K562 (cell line): ENCODE data around the gene SPATA20. TPM values are rescaled to one million over a fixed set of nuclear protein-coding genes. Genes with fewer than 3 reads are reported as not detected.
A peak's percentile ranks its signal among the peaks of the same experiment; 100 is the strongest.

Experiments used
- ATAC-seq: fragments of 200-7000 bp; cut with Tn5 transposase; 3 replicates; pipeline ENCODE4 v1.9.1; 2020; ENCODE audit warnings: moderate library complexity
- BruUV-seq: library from RNA; stranded (reverse); fragments of 400-500 nt; replicated peaks from 2 replicates; lab custom pipeline; 2021; lab: Mats Ljungman, UMichigan
- CTCF ChIA-PET: fragments of 300-600 bp; formaldehyde crosslinking; extraction: SDS; loops from one replicate; lab custom pipeline; 2021; ENCODE audit warnings: low intra/inter-chr PET ratio; lab: Yijun Ruan, JAX
- POLR2A ChIA-PET: fragments of 300-600, 350-650 bp; sonication (Branson Sonifier 250); formaldehyde crosslinking; extraction: SDS; loops from one replicate; lab custom pipeline; 2021; ENCODE audit warnings: antibody characterized with exemption, inconsistent platforms; lab: Yijun Ruan, JAX
- DNase-seq, 4 experiments: peaks; one replicate each; pipeline versions ENCODE4 v3.0.0 to v3.0.0-alpha.2; 2011 to 2018; ENCODE audit warnings: low spot score in 3 of 4, mixed read lengths in 3 of 4; ENCODE audit errors: extremely low read depth in 1 of 4
- FAIRE-seq: peaks from 2 replicates; lab custom pipeline; 2011; peaks lifted over from hg19 to GRCh38; lab: Jason Lieb, UNC
- H2AFZ ChIP-seq: 2 replicates; pipeline ENCODE4 v1.6.0; 2011; ENCODE audit warnings: low read depth, low read length, control low read depth, inconsistent platforms
- H3K27ac ChIP-seq: fragments of 200-600 bp; 3 replicates; pipeline ENCODE4 v1.8.0; 2011; ENCODE audit warnings: low read depth, mild to moderate bottlenecking, control low read depth, inconsistent platforms, low read length, moderate library complexity, mixed read lengths; ENCODE audit errors: extremely low read depth
- H3K27me3 ChIP-seq, 2 experiments: fragments of 300-600 bp in 1 of 2; 2 replicates in 1 of 2; 3 replicates in 1 of 2; pipeline versions ENCODE4 v1.6.0 to v1.8.0; 2011; ENCODE audit warnings: inconsistent platforms in 2 of 2, low read length in 2 of 2, mild to moderate bottlenecking in 1 of 2, mixed read lengths in 1 of 2, moderate library complexity in 1 of 2; ENCODE audit not compliant: control insufficient read depth in 2 of 2, insufficient read depth in 2 of 2
- H3K36me3 ChIP-seq: fragments of 300-600 bp; 3 replicates; pipeline ENCODE4 v1.8.0; 2011; ENCODE audit warnings: mild to moderate bottlenecking, low read length, inconsistent platforms; ENCODE audit not compliant: control insufficient read depth, insufficient read depth
- H3K4me1 ChIP-seq, 2 experiments: fragments of 200-600 bp in 1 of 2; replicated peaks in 1 of 2; 2 replicates in 1 of 2; 3 replicates in 1 of 2; pipeline versions ENCODE4 v1.5.1 to v1.8.0; 2011; ENCODE audit warnings: inconsistent platforms in 2 of 2, low read length in 2 of 2, mild to moderate bottlenecking in 1 of 2, mixed read lengths in 1 of 2, moderate library complexity in 1 of 2; ENCODE audit not compliant: control insufficient read depth in 2 of 2, insufficient read depth in 2 of 2
- H3K4me2 ChIP-seq: 2 replicates; pipeline ENCODE4 v1.6.1; 2011; ENCODE audit warnings: low read length, control low read depth, inconsistent platforms, mixed read lengths; ENCODE audit not compliant: insufficient read depth
- H3K4me3 ChIP-seq: fragments of 200-600 bp; sonication (generic), shearing (Covaris generic); 2 replicates; pipeline ENCODE4 v1.5.1; 2016; ENCODE audit warnings: control low read depth, inconsistent platforms
- H3K79me2 ChIP-seq: fragments of 200-600 bp; 3 replicates; pipeline ENCODE4 v1.8.0; 2011; ENCODE audit warnings: low read length, inconsistent platforms; ENCODE audit not compliant: control insufficient read depth, insufficient read depth
- H3K9ac ChIP-seq, 2 experiments: 2 replicates each; pipeline versions ENCODE4 v1.6.0 to v1.6.1; 2011; ENCODE audit warnings: low read depth in 2 of 2, low read length in 2 of 2, control low read depth in 1 of 2, inconsistent platforms in 1 of 2, mild to moderate bottlenecking in 1 of 2, mixed read lengths in 1 of 2; ENCODE audit not compliant: insufficient read depth in 1 of 2
- H3K9me1 ChIP-seq: one replicate; pipeline ENCODE4 v1.6.0; 2011; ENCODE audit warnings: inconsistent platforms, mild to moderate bottlenecking, low read length, moderate library complexity; ENCODE audit not compliant: control insufficient read depth, insufficient read depth
- H3K9me3 ChIP-seq: replicated peaks from 2 replicates; pipeline ENCODE4 v1.5.1; 2011; ENCODE audit warnings: low read depth, low read length, inconsistent platforms; ENCODE audit not compliant: control insufficient read depth, insufficient read depth
- H4K20me1 ChIP-seq: replicated peaks from 2 replicates; pipeline ENCODE4 v1.6.1; 2011; ENCODE audit warnings: low read length, inconsistent platforms, mixed read lengths; ENCODE audit not compliant: control insufficient read depth, insufficient read depth
- CTCF ChIP-seq, 3 experiments: IDR thresholded peaks in 2 of 3; conservative IDR thresholded peaks in 1 of 3; 2 replicates each; pipeline ENCODE4 v1.5.1; 2011 to 2012; ENCODE audit warnings: low read length in 3 of 3, mild to moderate bottlenecking in 3 of 3, control low read depth in 2 of 3, improper control_type of control experiment in 1 of 3, inconsistent platforms in 1 of 3, low read depth in 1 of 3, mixed read lengths in 1 of 3, moderate library complexity in 1 of 3; ENCODE audit not compliant: insufficient read depth in 2 of 3
- CTCFL ChIP-seq: IDR thresholded peaks from 2 replicates; pipeline ENCODE4 v1.6.1; 2011; ENCODE audit warnings: borderline replicate concordance, low read depth, mild to moderate bottlenecking, moderate library complexity, low read length; ENCODE audit not compliant: insufficient read depth, poor library complexity, severe bottlenecking
- FOXA1 ChIP-seq: fragments of 450-650 bp; IDR thresholded peaks from 2 replicates; pipeline ENCODE4 v1.6.1; 2016; ENCODE audit warnings: mild to moderate bottlenecking, borderline replicate concordance
- MEF2A ChIP-seq: IDR thresholded peaks from 2 replicates; pipeline ENCODE4 v1.6.1; 2011; ENCODE audit warnings: low read depth, mild to moderate bottlenecking, low read length, moderate library complexity; ENCODE audit not compliant: control insufficient read depth
- RFX7 ChIP-seq: fragments of 250-450 bp; sonication (Bioruptor Pico); IDR thresholded peaks from 2 replicates; pipeline ENCODE4 v1.5.1; 2021; ENCODE audit warnings: mild to moderate bottlenecking
- ZNF197 ChIP-seq: fragments of 200-800 bp; sonication (Bioruptor generic); IDR thresholded peaks from 2 replicates; pipeline ENCODE4 v1.6.1; 2016; ENCODE audit warnings: low read depth, missing genetic modification characterization, missing compliant biosample characterization
- WGBS: fragments of 100-300 bp; shearing (Covaris generic); methylation state at CpG from one replicate; pipeline ENCODE4 v1.1.6; 2016; ENCODE audit warnings: low coverage, mixed read lengths; ENCODE audit not compliant: insufficient coverage; ENCODE audit errors: missing lambda C conversion rate; 5-methylcytosine and 5-hydroxymethylcytosine counted together
- in situ Hi-C: fragments of 300-500 bp; cut with MboI; formaldehyde crosslinking; loops from 4 replicates; pipeline ENCODE4 v1.15.0; 2018; ENCODE audit warnings: inconsistent platforms, mixed read lengths
- intact Hi-C: fragments of 100-400 bp; cut with micrococcal nuclease; formaldehyde crosslinking; loops from 2 replicates; pipeline ENCODE4 v1.14.2; 2022
- polyA plus RNA-seq, 8 experiments: library from polyadenylated mRNA; depleted of rRNA in 4 of 8; stranded (reverse) in 5 of 8; unstranded in 3 of 8; fragments of >200 nt; fragmentation: Nextera tagmentation in 2 of 8; fragmentation: Illumina TruSeq in 1 of 8; extraction: Ambion mirVana in 2 of 8; extraction: Trizol in 1 of 8; gene quantifications; 2 replicates each; pipeline versions ENCODE4 v1.2.1 to v1.2.3, GENCODE V29; 2011 to 2014; ENCODE audit warnings: inconsistent platforms in 1 of 8, missing spikeins in 1 of 8
- total RNA-seq, 7 experiments: library from RNA; depleted of rRNA in 6 of 7; stranded (reverse); fragments of >200 nt in 6 of 7; fragmentation: Illumina TruSeq in 2 of 7; extraction: Trizol in 2 of 7; gene quantifications; 2 replicates each; pipeline versions ENCODE4 v1.2.1 to v1.2.3, GENCODE V29; 2011 to 2021; ENCODE audit warnings: low replicate concordance in 1 of 7

Gene SPATA20
- total and polyA plus RNA-seq, 9 of the 15 experiments (the other 6 are each of a cell fraction or from before 2014, with no cell fraction given): 0.08 to 4.0 (median 1.5) TPM

GRCh38 chr17:50602836-50603235 lies 55.9 kb downstream of the SPATA20 start:
- H3K4me3 ChIP-seq: no peak overlapping the region
- H3K9me3 ChIP-seq: no peaks in the 10 kb centered on the region
- no TSS peak for BruUV-seq
- H2AFZ ChIP-seq: no peak overlapping the region
- intact Hi-C loops: no loop called here
- in situ Hi-C loops: no loop called here
- ATAC-seq (no peak), DNase-seq (no peak), FAIRE-seq (no peak)
- peaks cover 4 to 20% of the 10 kb centered on the region in 2 experiments; a peak in 3 of 5 replicates for H3K4me1 ChIP-seq
- TF ChIP-seq ZNF197: no peak
- TF ChIP-seq MEF2A: no peak
- TF ChIP-seq RFX7: no peak
- peaks cover 38 to 89% of the 10 kb centered on the region in 2 experiments for H3K27me3 ChIP-seq
- no peaks in the 10 kb centered on the region for H3K9me1 ChIP-seq
- CTCF ChIA-PET: no interaction called here
- 2% methylated on average over 17 of the region's 18 CpGs for WGBS
- POLR2A ChIA-PET: no interaction called here
- H3K9ac ChIP-seq: no peak overlapping the region
- no peak overlapping the region for H3K27ac ChIP-seq
- 0 out of 2 replicates have a peak, but pooled peaks cover 5% of the 10 kb centered on the region for H4K20me1 ChIP-seq
- no peak overlapping the region for H3K4me2 ChIP-seq
- H3K36me3 ChIP-seq: no peaks in the 10 kb centered on the region
- H3K79me2 ChIP-seq: no peaks in the 10 kb centered on the region

GRCh38 chr17:50603340-50603739 lies 56.4 kb downstream of the SPATA20 start:
- WGBS: 2% methylated on average over 9 of the region's 9 CpGs
- 0 out of 2 replicates have a peak, but pooled peaks cover 5% of the 10 kb centered on the region for H4K20me1 ChIP-seq
- no peak overlapping the region for H3K27ac ChIP-seq
- peak; percentile 43 to 59 (median 48) for TF ChIP-seq CTCF (IDR thresholded peaks at IDR 0.05 in 2 of 3, conservative IDR thresholded peaks at IDR 0.05 in 1 of 3; ENCODE audit: insufficient read depth in 2 of 3, low read depth in 1 of 3, low read length in 3 of 3)
- no peak for TF ChIP-seq FOXA1
- TF ChIP-seq CTCFL: peak; percentile 9
- H3K9me3 ChIP-seq: no peaks in the 10 kb centered on the region
- H3K4me1 ChIP-seq: peaks cover 4 to 20% of the 10 kb centered on the region in 2 experiments; a peak in 3 of 5 replicates
- H3K36me3 ChIP-seq: no peaks in the 10 kb centered on the region
- intact Hi-C loops (no loop called here), in situ Hi-C loops (no loop called here)
- BruUV-seq: no TSS peak
- ATAC-seq (peak; percentile 92), DNase-seq (peak; percentile 45 to 71 (median 64)), FAIRE-seq (peak; percentile 78)
- H3K4me2 ChIP-seq: no peak overlapping the region
- no peak overlapping the region for H3K4me3 ChIP-seq
- H3K79me2 ChIP-seq: no peaks in the 10 kb centered on the region
- no peaks in the 10 kb centered on the region for H3K9me1 ChIP-seq
- H3K9ac ChIP-seq: no peak overlapping the region
- no peak overlapping the region for H2AFZ ChIP-seq
- ChIA-PET CTCF (no interaction called here), POLR2A (no interaction called here)
- H3K27me3 ChIP-seq: peaks cover 38 to 94% of the 10 kb centered on the region in 2 experiments
